Measurements from ENCODE around the gene GALNT9. TPM values are rescaled to one million over a fixed set of nuclear protein-coding genes. Genes with fewer than 3 reads are reported as not detected.
"Not testable (repeated sequence)": the region's sequence is repeated elsewhere in the genome, so short reads cannot be mapped to it uniquely, and the experiment has no call there.

The GALNT9 gene
- polyA plus RNA-seq, 1 donor: 4.5 TPM

GRCh38 chr12:132150780-132151144, 178.6 kb downstream of the GALNT9 start:
- peaks cover 26% of the 10 kb centered on the region for H3K36me3 ChIP-seq (ENCODE audit: control insufficient read depth, insufficient read depth, low read length)
- peaks cover 6% of the 10 kb centered on the region for H3K4me1 ChIP-seq (ENCODE audit: control insufficient read depth, insufficient read depth, low read length)
- no peak overlapping the region for H3K27ac ChIP-seq (ENCODE audit: low read length)
- DNase-seq: no peak
- H3K27me3 ChIP-seq (ENCODE audit: control insufficient read depth, insufficient read depth, low read length): no peaks in the 10 kb centered on the region
- H3K9me3 ChIP-seq (ENCODE audit: control insufficient read depth, low read depth, low read length): peaks cover 9% of the 10 kb centered on the region
- WGBS (ENCODE audit: insufficient coverage, low lambda C conversion rate): no CpG with 5 or more reads among the region's 6 CpGs
- H3K4me3 ChIP-seq (ENCODE audit: low read length): no peak overlapping the region

- no CpG with 5 or more reads among the region's 32 CpGs for WGBS (ENCODE audit: insufficient coverage, low lambda C conversion rate)
- not testable (repeated sequence) for H3K27me3 ChIP-seq (ENCODE audit: control insufficient read depth, insufficient read depth, low read length); H3K9me3 ChIP-seq (ENCODE audit: control insufficient read depth, low read depth, low read length); H3K27ac ChIP-seq (ENCODE audit: low read length); H3K4me3 ChIP-seq (ENCODE audit: low read length); DNase-seq
- Histone ChIP-seq H3K36me3 (ENCODE audit: control insufficient read depth, insufficient read depth, low read length) (peaks cover 26% of the 10 kb centered on the region), H3K4me1 (ENCODE audit: control insufficient read depth, insufficient read depth, low read length) (peaks cover 11% of the 10 kb centered on the region)
These were observed 179.9 kb downstream of the GALNT9 start for GRCh38 chr12:132149526-132149925.

GRCh38 chr12:132148368-132149045, 180.9 kb downstream of the GALNT9 start:
- Histone ChIP-seq H3K36me3 (ENCODE audit: control insufficient read depth, insufficient read depth, low read length) (peaks cover 26% of the 10 kb centered on the region), H3K9me3 (ENCODE audit: control insufficient read depth, low read depth, low read length) (no peaks in the 10 kb centered on the region), H3K4me1 (ENCODE audit: control insufficient read depth, insufficient read depth, low read length) (peaks cover 5% of the 10 kb centered on the region), H3K4me3 (ENCODE audit: low read length) (no peak overlapping the region), H3K27ac (ENCODE audit: low read length) (no peak overlapping the region), H3K27me3 (ENCODE audit: control insufficient read depth, insufficient read depth, low read length) (no peaks in the 10 kb centered on the region)
- no CpG with 5 or more reads among the region's 41 CpGs for WGBS (ENCODE audit: insufficient coverage, low lambda C conversion rate)
- no peak for DNase-seq

- no peaks in the 10 kb centered on the region for H3K27me3 ChIP-seq (ENCODE audit: control insufficient read depth, insufficient read depth, low read length)
- no peak overlapping the region for H3K4me3 ChIP-seq (ENCODE audit: low read length)
- no peak for DNase-seq
- no peak overlapping the region for H3K27ac ChIP-seq (ENCODE audit: low read length)
- peaks cover 26% of the 10 kb centered on the region for H3K36me3 ChIP-seq (ENCODE audit: control insufficient read depth, insufficient read depth, low read length)
- no CpG with 5 or more reads among the region's 38 CpGs for WGBS (ENCODE audit: insufficient coverage, low lambda C conversion rate)
- H3K9me3 ChIP-seq (ENCODE audit: control insufficient read depth, low read depth, low read length): no peaks in the 10 kb centered on the region
- peaks cover 11% of the 10 kb centered on the region for H3K4me1 ChIP-seq (ENCODE audit: control insufficient read depth, insufficient read depth, low read length)
These were observed 181.7 kb downstream of the GALNT9 start for GRCh38 chr12:132147423-132148367.

GRCh38 chr12:132146772-132147422, 182.5 kb downstream of the GALNT9 start:
- peaks cover 28% of the 10 kb centered on the region for H3K36me3 ChIP-seq (ENCODE audit: control insufficient read depth, insufficient read depth, low read length)
- H3K27me3 ChIP-seq (ENCODE audit: control insufficient read depth, insufficient read depth, low read length): no peaks in the 10 kb centered on the region
- WGBS (ENCODE audit: insufficient coverage, low lambda C conversion rate): no CpG with 5 or more reads among the region's 19 CpGs
- peaks cover 14% of the 10 kb centered on the region for H3K4me1 ChIP-seq (ENCODE audit: control insufficient read depth, insufficient read depth, low read length)
- no peak for DNase-seq
- no peaks in the 10 kb centered on the region for H3K9me3 ChIP-seq (ENCODE audit: control insufficient read depth, low read depth, low read length)
- H3K4me3 ChIP-seq (ENCODE audit: low read length): no peak overlapping the region
- no peak overlapping the region for H3K27ac ChIP-seq (ENCODE audit: low read length)

Other genes with a start within 250 kb of the GALNT9 start
- gene DDX51, start 185.3 kb downstream of the GALNT9 start, polyA plus RNA-seq: 18.9 TPM
- gene NOC4L, start 185.1 kb downstream of the GALNT9 start, polyA plus RNA-seq: 13.5 TPM
- gene FBRSL1, start 160.6 kb upstream of the GALNT9 start, polyA plus RNA-seq: 57.1 TPM

All from large intestine (tissue), 3 donors.